Neutrophil (primary cell): ENCODE measurements around the gene PSMC5.
A peak's percentile ranks its signal among the peaks of the same experiment; 100 is the strongest.
"Not testable (repeated sequence)": the region's sequence is repeated elsewhere in the genome, so short reads cannot be mapped to it uniquely, and the experiment has no call there.

ENCODE experiments used
- H3K27ac ChIP-seq: fragments of 200-600 bp; sonication (generic); 2 replicates; pipeline ENCODE4 v1.5.1; 2016; ENCODE audit warnings: mild to moderate bottlenecking, moderate library complexity
- H3K27me3 ChIP-seq: fragments of 200-600 bp; sonication (generic); 2 replicates; pipeline ENCODE4 v1.6.0; 2016; ENCODE audit warnings: mild to moderate bottlenecking
- H3K36me3 ChIP-seq: fragments of 200-600 bp; sonication (generic); 2 replicates; pipeline ENCODE4 v1.5.1; 2017
- H3K4me1 ChIP-seq, 2 experiments: fragments of 200-600 bp in 1 of 2; sonication (generic) in 1 of 2; 1 replicate in 1 of 2; 2 replicates in 1 of 2; pipeline versions ENCODE4 v1.5.1 to v1.6.1; 2013 to 2016; ENCODE audit warnings: low read depth in 1 of 2, low read length in 1 of 2, mild to moderate bottlenecking in 1 of 2, moderate library complexity in 1 of 2; ENCODE audit not compliant: control insufficient read depth in 1 of 2, insufficient read depth in 1 of 2
- H3K4me3 ChIP-seq, 2 experiments: fragments of 200-600 bp in 1 of 2; sonication (generic) in 1 of 2; 1 replicate in 1 of 2; 2 replicates in 1 of 2; pipeline ENCODE4 v1.5.1; 2013 to 2016; ENCODE audit warnings: low read depth in 1 of 2, low read length in 1 of 2, mild to moderate bottlenecking in 1 of 2, moderate library complexity in 1 of 2
- H3K9me3 ChIP-seq: fragments of 200-600 bp; sonication (generic); 2 replicates; pipeline ENCODE4 v1.5.1; 2016
- TF ChIP-seq, protein P1 (sequence below): fragments of 200-600 bp; sonication (generic); IDR thresholded peaks from 2 replicates; pipeline ENCODE4 v1.5.1; 2016; ENCODE audit warnings: antibody characterized with exemption

The PSMC5 gene

DNA sequence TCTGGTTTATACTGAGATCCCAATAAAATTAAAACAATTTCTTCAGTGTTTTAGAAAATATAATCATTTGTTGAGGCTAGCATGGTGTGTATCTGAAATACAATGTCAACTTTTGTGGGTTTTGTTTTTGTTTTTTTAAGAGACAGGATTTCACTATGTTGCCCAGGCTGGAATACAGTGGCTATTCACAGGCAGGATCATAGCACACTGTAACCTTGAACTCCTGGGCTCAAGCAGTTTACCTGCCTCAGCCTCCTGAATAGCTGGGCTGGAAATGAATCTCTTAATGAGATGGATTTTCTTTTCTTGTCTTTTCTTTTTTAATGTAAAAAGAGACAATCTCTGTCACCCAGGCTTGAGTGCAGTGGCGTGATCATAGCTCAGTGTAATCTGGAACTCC lies 41.1 kb upstream of the PSMC5 start:
- Histone ChIP-seq H3K9me3 (no peaks in the 10 kb centered on the region), H3K27ac (no peak overlapping the region), H3K36me3 (peaks cover 51% of the 10 kb centered on the region), H3K4me3 (no peak overlapping the region), H3K4me1 (no peaks in the 10 kb centered on the region), H3K27me3 (no peaks in the 10 kb centered on the region)
- TF ChIP-seq, protein P1, sequence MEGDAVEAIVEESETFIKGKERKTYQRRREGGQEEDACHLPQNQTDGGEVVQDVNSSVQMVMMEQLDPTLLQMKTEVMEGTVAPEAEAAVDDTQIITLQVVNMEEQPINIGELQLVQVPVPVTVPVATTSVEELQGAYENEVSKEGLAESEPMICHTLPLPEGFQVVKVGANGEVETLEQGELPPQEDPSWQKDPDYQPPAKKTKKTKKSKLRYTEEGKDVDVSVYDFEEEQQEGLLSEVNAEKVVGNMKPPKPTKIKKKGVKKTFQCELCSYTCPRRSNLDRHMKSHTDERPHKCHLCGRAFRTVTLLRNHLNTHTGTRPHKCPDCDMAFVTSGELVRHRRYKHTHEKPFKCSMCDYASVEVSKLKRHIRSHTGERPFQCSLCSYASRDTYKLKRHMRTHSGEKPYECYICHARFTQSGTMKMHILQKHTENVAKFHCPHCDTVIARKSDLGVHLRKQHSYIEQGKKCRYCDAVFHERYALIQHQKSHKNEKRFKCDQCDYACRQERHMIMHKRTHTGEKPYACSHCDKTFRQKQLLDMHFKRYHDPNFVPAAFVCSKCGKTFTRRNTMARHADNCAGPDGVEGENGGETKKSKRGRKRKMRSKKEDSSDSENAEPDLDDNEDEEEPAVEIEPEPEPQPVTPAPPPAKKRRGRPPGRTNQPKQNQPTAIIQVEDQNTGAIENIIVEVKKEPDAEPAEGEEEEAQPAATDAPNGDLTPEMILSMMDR: no peak

DNA sequence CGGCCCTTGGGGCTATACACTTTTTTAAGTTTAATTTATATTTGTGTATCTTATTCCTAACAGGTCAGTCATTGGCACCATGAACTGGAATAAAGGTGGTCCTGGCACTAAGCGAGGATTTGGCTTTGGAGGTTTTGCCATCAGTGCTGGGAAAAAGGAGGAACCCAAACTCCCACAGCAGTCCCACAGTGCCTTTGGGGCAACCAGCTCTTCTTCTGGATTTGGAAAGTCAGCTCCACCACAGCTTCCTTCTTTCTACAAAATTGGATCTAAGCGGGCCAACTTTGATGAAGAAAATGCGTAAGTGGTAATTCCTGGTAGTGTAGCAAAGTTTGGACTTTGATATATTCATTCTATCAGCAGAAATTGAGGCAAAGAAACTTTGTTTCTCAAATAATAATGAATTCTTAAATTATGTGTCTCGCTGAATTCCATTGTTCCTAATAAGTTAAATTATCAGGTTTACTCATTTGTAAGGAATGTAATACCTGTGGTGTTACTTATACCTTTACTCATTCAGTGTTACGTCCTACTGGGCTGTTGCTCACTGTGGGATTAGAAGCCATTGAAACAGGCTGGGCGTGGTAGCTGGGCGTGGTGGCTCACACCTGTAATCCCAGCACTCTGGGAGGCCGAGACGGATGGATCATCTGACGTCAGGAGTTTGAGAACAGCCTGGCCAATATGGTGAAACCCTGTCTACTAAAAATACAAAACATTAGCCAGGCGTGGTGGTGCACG lies 40.1 kb upstream of the PSMC5 start:
- Histone ChIP-seq H3K27ac (peak overlapping the region; percentile 30), H3K4me3 (no peak overlapping the region), H3K27me3 (no peaks in the 10 kb centered on the region), H3K9me3 (no peaks in the 10 kb centered on the region), H3K4me1 (no peaks in the 10 kb centered on the region), H3K36me3 (peaks cover 61% of the 10 kb centered on the region)
- TF ChIP-seq, protein P1: no peak

GRCh38 chr17:63790057-63790456 lies 37.2 kb upstream of the PSMC5 start:
- TF ChIP-seq, protein P1: no peak
- Histone ChIP-seq H3K27ac (no peak overlapping the region), H3K4me3 (no peak overlapping the region), H3K4me1 (no peaks in the 10 kb centered on the region), H3K9me3 (no peaks in the 10 kb centered on the region), H3K36me3 (peaks cover 76% of the 10 kb centered on the region), H3K27me3 (no peaks in the 10 kb centered on the region)

GRCh38 chr17:63792055-63792729 lies 35.0 kb upstream of the PSMC5 start:
- H3K27ac ChIP-seq: no peak overlapping the region
- H3K4me3 ChIP-seq: no peak overlapping the region
- H3K36me3 ChIP-seq: peaks cover 91% of the 10 kb centered on the region
- no peaks in the 10 kb centered on the region for H3K27me3 ChIP-seq
- no peaks in the 10 kb centered on the region for H3K4me1 ChIP-seq
- TF ChIP-seq, protein P1: no peak
- no peaks in the 10 kb centered on the region for H3K9me3 ChIP-seq

DNA sequence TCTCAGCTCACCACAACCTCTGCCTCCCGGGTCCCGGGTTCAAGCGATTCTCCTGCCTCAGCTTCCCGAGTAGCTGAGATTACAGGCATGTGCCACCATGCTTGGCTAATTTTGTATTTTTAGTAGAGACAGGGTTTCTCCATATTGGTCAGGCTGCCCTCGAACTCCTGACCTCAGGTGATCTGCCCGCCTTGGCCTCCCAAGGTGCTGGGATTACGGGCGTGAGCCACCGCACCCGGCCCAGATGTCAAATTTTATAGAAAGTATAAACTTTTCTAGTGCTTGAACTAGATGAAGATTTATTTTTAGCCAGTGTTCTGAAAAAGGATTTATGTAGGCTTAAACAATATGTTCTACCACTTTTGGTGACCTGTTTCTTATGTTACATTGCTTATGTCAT lies 30.9 kb upstream of the PSMC5 start:
- H3K4me1 ChIP-seq, H3K27me3 ChIP-seq, H3K27ac ChIP-seq, H3K9me3 ChIP-seq, H3K4me3 ChIP-seq: not testable (repeated sequence)
- H3K36me3 ChIP-seq: peaks cover 92% of the 10 kb centered on the region

DNA sequence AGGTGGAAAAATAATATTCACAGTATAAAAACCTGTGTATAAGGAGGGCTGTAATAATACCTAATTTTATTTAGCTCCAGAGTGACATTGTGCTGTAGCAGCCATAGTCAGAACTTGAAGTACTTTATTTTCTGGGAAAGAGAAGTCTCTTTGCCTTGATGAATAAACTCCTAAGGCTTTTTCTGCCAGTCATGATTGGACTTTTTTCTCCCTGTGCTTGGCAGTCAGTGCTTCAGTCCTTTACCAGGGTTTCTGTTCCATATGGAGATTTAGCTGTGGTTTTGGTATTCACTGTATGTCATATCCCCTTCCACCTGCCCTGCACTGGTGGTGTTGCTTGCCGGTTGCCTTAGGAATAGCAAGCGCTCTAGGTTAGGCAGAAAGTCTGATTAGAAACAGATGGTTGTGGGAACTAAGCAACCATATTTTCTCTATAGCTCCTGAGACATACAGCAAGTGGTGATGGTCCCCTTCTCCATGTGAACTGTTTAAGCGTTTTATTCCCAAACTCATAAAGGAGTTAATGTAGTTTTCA lies 28.6 kb upstream of the PSMC5 start:
- Histone ChIP-seq H3K4me1 (no peaks in the 10 kb centered on the region), H3K27me3 (no peaks in the 10 kb centered on the region), H3K9me3 (no peaks in the 10 kb centered on the region), H3K4me3 (no peak overlapping the region), H3K36me3 (peaks cover 96% of the 10 kb centered on the region), H3K27ac (no peak overlapping the region)
- TF ChIP-seq, protein P1: no peak
